CMK (cell line): ENCODE data around the gene SANBR.

Experiments
- DNase-seq: peaks from one replicate; pipeline ENCODE4 v3.0.0-alpha.2; 2010; ENCODE audit warnings: low read depth

Gene SANBR

DNA sequence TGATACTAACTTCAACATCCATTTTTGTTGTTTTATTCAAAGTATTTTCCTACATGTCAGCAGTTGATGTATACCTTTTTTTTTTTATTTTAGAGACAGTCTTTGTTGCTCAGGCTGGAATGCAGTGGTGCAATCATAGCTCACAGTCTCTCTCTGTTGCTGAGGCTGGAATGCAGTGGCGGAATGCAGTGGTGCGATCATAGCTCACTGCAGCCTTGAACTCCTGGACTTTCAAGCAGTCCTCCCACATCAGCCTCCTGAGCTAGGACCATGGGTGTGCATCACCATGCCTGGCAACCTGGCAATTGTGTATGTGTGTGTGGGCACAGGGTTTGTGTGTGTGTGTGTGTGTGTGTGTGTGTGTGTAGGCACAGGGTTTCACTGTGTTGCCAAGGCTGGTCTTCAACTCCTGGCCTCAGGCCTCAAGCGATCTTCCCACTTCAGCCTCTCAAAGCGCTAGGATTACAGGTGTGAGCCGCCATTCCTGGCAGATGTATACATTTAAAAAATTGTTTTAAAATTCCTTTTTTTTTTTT, 24.8 kb downstream of the SANBR start:
- no peak for DNase-seq

DNA sequence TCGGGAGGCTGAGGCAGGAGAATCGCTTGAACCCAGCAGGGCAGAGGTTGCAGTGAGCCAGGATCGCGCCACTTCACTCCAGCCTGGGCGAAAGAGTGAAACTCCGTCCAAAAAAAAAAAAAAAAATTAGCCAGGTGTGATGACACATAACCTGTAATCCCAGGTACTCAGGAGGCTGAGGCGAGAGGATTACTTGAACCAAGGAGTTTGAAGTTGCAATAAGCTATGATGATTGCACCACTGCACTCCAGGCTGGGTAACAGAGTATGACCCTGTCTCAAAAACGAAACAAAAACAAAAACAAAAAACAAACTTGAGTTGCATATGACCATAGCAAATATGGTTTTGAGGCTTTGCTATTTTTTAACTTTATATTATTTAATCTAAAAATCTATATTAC, 25.8 kb downstream of the SANBR start:
- no peak for DNase-seq

DNA sequence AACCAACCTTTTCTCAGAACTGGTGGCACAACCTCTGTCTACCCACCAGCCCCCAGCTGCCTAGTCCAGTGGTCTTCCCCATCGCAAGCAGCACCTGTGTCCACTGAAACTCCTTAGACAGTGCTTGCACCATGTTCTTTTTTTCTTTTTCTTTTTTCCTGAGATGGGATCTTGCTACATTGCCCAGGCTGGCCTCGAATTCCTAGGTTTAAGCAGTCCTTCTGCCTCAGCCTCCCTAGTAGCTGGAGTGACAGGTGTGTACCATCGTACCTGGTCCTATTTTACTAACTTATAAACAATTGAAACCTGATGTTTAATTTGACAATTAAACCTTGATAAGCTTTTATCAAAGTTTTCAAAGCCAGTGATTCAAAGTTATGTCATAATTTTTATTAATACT, 30.8 kb downstream of the SANBR start:
- no peak for DNase-seq

DNA sequence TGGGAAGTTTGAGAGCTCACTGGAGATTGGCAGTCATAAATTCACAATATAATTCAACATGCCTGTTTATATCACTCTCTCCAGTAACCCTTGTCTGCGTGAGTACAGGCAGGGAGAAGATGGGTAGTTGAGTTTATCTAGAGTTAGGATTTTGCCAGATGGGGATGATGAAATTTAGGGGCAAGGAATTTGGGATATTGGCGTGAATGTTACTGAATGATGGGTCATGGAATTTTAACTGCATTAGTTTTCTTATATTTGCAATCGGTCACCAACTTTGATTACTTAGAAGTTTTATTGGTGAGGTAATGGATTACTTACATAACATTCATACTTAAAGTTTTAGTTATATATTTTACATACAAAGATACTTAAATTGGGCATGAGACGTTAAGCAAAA, 35.1 kb downstream of the SANBR start:
- DNase-seq, result no peak

DNA sequence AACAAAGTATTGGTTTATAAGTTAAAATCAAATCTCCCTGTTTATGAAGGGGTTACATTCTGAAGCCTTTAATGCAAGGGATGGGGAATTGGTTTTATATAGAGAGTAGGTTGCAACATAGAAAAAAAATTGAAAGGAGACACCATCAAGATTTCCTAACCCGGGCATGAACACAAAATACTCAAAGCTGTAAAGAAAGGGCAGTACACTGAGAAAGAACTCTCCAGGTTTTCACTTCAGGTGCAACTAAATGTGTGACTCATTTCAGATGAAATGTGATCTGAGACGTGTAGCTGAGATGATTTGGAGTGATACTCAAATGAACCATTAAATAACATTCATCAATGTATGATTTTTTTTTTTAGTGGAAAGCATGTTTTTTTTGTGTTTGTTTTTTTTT, 43.6 kb downstream of the SANBR start:
- DNase-seq, result no peak

DNA sequence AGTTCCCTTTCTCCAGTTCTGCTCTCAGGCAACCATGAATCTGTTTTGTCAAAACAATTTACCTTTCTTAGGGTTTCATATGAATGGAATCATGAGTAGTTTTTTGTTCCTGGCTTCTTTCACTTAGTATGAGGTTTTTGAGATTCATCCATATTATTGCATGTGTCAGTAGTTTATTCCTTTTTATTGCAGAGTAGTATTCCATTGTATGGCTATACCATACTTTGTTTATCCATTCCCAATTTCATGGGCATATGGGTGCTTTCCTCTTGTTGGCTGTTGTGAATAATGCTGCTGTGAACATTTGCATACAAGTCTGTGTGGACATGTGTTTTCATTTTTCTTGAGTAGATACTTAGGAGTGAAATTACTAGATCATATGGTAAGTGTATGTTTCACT, 46.0 kb downstream of the SANBR start:
- no peak for DNase-seq

DNA sequence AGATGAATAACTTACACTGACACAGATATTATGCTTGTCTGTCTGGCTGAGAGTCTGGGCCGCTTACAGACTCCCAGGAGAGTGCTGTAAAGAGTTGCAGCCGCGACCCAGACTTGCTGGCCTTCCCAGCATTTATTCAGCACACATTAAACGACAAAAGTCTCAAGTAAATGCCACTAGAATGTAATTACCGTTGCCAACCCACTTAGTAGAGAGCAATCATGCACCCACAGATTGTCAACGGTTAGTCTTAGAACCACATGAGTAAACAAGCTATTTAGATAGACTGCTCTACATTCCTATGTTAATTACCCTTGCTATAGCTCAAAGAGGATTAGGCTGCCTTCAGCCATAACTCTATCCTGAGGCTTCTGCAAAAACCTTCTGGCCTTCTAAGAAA, 48.5 kb downstream of the SANBR start:
- no peak for DNase-seq
